ENCODE measurements around the gene ZDHHC22. TPM values are rescaled to one million over a fixed set of nuclear protein-coding genes. Genes with fewer than 3 reads are reported as not detected.

The ZDHHC22 gene
- total RNA-seq, 1 experiment from 2014 or later, result not detected

DNA sequence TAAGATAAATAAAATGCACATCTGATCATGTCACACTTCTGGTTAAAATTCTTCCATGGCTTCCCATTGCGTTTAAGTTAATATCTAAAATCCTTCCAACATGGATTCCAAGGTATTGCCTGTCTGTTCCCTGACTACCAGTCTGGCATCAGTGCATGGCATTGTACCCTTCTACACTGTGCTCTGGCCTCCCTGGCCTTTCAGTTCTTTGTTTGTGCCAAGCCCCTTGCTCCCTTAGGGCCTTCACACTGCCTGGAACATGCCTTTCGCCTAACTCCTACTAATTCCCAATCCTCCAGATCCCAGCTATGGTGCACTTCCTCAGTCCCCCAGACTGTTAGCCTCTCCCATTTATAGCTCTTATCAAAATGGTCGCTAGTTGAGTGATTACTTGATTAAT lies 37.2 kb downstream of the ZDHHC22 start:
- no peak for DNase-seq (ENCODE audit: low read depth)

DNA sequence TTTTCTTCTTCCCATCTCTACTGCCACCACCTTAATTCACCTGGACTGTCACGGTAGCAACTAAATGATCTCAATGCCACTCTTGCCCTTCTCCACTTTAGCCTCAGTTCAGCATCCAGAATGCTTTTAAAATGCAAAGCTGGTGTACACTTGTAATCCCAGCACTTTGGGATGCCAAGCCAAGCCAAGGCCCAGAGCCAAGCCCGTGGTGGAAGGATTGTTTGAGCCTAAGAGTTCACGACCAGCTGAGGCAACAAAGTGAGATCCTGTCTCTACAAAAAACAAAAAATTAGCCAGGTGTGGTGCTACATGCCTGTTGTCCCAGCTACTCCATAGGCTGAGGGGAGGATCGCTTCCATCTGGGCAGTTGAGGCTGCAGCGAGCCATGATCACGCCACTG lies 37.6 kb downstream of the ZDHHC22 start:
- no peak for DNase-seq (ENCODE audit: low read depth)

DNA sequence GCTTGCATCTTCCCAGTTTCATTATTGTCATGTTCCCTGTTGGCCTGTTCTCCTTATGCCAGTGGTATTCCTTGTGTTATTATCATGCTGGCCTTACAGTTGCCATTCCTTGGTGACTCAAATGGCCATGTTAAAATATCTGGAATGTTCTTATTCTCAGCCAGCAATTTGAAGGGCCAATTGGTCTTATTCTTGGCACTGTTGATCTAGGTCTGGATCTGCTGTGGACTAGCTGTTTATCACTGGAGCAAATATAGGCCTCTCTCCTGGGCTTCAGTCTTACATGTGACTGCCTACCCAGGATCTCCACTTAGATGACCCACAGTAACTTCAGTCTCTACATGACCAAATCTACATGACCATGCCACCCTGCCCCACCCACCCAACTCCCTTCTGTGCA lies 38.1 kb downstream of the ZDHHC22 start:
- DNase-seq (ENCODE audit: low read depth), result no peak

DNA sequence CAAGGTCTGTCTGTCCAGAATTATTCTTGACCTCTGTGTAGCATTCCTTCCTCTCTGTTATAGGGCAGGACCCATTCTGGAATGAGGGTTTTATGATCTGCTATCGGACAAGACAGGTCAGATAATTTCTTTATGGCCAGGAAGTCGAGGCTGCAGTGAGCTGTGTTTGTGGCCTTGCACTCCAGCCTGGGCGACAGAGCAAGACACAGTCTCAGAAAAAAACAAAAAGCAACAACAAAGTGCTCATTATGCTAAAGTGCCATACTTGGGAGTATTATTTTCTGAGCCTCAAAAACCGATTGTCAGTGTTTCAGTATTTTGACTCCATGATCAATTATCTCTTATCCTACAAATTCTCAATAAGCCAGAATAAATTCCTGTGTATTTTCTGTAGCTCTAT lies 39.4 kb downstream of the ZDHHC22 start:
- no peak for DNase-seq (ENCODE audit: low read depth)

DNA sequence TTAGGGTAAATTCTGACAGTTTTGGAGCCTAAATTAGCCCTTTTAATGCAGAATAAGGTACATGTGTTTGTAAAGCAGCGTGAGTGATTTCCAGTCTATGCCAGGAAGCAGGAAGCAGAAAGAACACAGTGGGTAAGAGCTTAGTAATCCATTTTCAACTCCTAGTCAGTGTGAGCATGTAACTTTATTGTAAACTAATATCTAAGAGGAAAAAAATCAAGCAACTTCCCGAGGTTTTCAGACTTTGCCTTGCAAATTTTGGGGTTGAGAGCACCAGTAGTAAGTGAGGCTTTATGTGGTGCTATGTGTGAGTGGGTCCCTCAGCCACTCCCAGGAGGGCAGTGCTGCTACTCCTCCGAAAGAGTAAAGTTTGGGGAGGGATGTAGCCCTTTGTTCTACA lies 40.6 kb downstream of the ZDHHC22 start:
- DNase-seq (ENCODE audit: low read depth), result no peak

DNA sequence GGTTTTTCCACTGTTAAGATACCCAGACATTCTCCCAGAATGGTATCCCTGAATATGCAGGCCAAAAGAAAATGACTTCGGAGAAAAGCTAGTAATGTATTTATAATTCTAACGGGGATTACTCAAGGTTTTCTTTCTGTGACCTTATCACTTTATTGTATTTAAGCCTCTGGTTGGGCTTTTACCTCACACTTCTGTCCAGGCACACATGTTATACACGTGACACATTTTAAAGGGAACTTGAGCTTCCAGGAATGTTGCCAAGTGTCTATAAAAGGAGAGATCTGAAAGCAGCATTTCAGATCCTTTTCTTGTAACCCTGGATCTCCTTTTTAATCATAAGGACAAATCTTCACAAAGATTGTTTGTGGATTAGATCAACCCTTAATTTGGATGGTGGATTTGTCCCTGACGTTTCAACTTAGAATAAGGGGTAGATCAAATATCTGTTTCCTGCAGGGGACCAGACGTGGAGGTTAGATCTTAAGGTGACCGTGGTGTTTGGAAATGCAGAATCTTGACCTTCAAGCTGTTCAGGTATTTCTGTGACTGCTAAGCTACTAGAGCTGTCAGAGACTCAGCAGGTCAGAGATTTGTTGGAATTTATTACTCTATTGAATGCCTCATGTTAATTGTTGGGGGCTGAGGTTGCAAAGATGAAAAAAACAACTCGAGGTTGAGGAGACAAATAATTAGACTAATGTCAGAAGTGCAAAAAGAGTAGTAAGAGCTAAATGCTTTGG lies 42.0 kb downstream of the ZDHHC22 start:
- DNase-seq (ENCODE audit: low read depth), result peak; percentile 49

DNA sequence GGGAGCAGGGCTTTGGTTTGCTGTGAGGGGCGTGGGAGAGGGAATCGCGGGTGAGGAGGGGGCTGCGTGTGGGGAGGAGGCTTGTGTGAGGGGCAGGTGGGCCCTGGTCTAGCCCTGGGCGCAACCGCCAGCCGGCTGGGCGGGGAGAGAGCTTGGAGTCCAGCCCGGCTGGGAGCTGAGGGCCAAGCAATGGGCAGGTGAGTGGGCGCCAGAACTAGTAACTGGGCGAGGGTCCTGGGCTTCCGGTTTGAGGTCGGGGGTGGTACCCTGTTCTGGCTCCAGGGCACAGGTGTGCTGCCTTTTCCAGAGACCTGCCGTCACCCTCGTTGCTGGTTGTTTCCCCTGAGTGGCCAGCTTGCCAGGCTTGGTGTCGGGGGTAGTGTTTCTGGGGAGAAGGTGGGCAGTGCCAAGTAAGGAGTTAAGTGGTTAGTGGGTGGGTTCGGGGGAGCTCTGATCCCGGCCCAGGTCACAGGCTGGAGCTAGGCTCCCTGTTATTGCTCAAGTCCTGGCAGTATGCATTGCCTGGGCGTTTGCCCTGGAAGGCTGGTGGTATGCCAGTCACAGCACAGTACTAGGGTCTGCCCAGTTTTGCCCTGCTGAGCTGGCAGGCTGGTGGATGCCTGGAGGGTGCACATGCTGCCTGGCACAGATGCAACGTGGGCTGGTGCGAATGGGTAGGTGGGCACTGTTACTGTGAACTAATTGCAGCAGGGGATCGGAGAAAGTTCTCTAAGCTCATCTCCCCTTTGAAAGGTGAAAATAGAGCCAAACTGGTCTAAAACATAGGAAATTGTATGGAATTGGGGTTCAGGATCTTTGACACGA lies 42.9 kb downstream of the ZDHHC22 start:
- DNase-seq (ENCODE audit: low read depth), result peak; percentile 47

DNA sequence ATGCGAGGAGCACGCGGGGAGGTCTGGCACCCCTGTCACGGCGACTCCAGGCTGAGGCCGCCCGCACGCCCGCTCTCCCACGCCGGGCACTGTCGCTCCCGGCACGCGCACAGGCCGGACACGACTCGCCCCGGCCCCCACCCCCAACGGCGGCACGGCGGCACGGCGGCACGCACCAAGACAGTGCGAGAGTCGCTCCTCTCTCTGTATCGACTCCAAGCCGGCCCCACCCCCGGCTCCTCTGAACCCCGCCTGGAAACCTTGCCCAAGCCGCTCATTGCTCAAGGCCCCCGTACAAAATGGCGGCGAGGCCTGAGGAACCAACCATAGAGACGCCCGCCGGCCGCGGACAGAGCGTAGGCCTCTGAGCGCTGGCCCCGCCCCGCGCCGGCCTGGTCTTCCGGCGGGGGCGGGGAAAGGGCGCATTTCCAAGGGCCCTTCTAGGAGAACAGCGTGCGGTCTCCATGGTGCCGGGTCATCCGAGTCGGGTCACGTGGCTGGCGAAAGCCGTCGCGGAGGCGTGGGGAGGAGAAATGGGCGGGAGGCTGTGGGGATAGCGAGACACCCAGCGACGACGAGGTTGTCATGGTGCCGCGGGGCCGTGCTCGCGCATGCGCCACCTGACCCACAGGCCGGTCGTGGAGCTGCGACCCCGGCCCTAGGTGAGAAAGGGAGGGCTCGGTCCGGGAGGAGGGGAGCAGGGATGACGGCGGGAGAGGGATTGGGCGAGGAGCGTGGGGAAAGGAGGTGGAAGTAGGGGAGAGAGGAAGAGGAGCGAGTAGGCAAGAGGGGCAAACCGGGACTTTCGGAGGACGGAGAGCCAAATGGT lies 43.7 kb downstream of the ZDHHC22 start, which contains the start of gene CIPC:
Gene CIPC, plus strand, starts transcription at position 559 of the 829 bp plus-strand sequence. CDS start 7,451 bp downstream, outside the sequence.
- peak; percentile 100 for DNase-seq (ENCODE audit: low read depth)

DNA sequence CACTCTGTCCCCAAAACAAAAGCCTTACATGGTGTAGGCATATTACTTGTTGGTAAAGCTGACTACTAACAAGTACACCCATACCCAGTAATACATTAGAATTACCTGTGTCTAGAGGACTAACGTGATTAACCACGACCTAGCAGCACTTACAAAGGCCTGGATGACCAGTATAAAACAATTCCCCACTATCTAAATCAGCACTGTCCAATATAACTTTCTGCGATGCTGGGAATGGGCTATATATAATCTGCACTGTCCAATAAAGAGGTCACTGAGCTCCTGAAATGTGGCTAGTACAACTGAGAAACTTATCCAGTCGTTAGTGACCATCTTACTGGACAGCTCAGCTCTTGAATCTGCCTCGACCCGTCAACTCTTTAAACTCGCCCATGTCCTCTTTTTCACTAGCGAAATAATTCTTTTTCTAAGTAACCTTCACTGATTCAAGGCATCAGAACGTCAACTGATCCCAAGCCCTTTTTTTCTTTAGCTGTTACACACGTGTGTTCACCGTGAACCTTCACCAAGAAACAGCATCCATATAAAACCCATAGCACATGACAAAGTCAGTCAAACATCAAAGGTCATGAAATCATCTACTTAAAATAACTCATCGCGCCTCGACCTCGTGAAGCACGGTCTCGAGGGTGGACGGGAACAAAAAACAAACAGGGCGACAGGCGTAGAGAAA lies 44.4 kb downstream of the ZDHHC22 start:
- no peak for DNase-seq (ENCODE audit: low read depth)

DNA sequence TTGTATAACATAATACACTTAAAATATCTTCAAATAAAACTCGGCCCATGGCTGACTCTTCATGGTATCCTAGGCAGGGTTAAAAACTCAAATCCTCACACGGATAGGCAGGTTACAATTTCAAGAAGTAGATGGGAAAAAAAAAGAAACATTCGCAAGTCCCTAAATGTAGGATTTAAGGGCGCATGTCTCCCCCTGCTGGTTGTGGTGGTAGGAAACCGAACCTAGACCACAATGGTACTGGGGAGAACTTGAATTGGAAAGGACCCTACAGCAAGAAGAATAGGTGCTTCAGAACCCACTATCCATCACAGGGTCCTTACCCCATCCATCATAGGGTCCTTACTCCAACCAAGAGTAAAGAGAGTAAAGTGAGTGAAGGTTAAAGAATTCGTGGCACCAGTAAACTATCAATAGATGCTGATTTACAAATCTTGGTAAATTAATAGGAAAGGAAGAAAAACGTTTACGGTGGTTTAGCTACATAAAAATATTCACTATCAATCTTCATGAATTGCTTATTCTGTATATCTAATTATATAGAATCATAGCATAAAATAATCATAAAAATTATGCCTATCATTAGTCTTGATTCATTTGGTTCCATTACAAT lies 46.8 kb downstream of the ZDHHC22 start:
- peak; percentile 85 for DNase-seq (ENCODE audit: low read depth)

DNA sequence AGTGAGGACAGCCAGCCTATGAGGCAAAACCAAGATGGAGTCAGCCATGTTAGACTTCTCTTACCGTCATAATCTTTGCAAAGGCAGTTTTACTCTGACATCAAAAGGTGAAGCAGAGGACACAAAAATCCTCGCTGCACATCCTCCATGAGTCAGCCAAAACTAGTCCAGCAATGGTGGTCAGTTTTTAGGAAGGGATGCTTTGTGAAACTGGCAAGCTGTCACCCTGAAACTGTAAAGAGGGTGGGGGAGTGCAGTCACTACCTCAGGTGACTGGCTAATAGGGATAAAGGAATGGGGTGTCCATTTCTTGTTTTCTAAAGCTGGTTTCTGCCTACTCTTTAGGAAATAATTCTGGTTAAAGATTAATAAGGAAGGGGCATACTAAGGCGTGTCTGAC lies 48.9 kb downstream of the ZDHHC22 start:
- no peak for DNase-seq (ENCODE audit: low read depth)

DNA sequence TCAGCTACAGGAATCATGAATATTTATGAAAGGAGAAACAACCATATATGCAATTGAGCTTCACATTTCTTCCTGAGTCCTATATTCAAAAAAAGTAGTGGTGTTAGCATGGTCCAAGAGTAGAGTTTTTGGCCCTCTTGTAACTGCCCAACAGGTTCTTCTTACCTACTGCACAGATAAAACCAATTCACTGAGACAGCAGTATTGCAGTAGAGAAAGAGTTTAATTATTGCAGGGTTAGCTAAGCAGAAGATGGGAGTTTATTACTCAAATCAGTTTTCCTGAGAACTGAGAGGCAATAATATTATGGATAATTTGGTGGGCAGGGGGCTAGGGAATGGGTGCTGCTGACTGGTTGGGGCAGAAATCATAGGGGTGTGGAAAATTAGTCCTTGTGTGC lies 50.1 kb downstream of the ZDHHC22 start:
- no peak for DNase-seq (ENCODE audit: low read depth)

DNA sequence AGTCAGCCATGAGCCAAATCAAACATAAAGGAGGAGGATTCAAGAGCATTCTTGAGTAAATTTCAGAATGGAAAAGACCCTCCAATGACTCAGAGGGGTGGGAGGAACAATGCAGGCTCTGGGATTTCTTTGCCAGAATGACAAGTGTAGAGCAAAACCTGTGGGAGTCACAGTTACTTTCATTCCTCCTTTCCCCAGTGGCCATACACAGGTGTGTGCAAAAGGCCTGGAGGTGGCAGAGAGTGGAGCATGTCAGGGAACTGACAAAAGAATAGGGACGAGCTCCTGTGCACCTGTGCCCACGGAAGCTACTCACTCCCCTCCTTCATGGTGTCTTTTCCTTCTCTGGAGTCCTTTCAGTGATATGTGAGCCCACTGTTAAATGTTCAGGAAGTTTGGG lies 52.9 kb downstream of the ZDHHC22 start:
- DNase-seq (ENCODE audit: low read depth), result no peak

DNA sequence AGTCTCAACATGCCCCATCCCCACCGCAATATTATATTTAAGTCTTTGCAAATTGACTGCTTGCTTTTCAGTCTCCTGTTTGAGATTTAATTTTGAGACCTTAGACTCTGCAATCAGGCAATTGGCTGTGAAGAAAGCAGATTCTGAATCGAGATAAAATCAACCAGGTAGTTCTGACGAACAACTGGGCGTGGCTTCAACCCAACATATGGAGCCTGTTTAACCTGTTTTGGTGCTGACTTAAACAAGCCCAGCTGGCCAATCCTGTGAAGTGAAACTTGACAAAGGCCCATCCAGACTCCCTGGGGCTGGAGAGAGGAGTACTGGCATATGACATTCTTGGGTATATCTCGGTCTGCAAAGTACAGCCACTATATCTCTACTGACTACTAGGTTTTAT lies 53.4 kb downstream of the ZDHHC22 start:
- DNase-seq (ENCODE audit: low read depth), result no peak

DNA sequence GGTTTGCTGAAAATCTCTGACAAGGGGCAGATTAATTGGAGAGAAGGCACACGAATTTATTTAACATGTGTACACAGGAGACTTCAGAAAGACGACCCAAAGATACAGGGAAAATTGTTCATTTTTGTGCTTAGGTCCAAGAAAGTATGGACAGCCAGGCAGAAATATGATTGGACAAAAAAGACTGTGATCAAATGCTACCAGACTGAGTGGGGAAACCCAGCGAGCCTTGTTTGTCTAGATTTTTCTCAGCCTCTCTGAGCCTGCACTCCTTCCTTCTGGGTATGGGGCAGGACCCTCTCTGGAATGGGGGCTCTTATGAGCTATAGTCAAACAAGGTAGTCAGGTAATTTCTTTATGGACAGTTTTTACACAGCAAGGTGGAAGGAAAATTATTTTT lies 54.0 kb downstream of the ZDHHC22 start:
- no peak for DNase-seq (ENCODE audit: low read depth)

DNA sequence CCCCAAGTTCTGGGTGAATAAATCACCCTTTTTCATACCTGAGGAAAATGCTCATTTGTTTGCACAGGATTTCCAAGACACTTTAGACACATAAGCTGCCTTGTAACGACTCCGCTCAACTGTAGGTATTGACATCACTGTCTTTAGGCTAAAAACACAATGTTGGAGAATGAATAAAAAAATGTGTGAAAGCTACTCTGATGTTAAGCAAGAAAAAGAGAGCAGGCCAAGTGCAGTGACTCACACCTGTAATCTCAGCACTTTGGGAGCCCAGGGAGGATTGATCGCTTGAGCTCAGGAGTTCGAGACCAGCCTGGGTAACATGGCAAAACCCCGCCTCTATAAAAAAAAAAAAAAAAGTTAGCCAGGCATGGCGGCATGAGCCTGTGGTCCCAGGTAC lies 54.6 kb downstream of the ZDHHC22 start:
- DNase-seq (ENCODE audit: low read depth), result no peak

DNA sequence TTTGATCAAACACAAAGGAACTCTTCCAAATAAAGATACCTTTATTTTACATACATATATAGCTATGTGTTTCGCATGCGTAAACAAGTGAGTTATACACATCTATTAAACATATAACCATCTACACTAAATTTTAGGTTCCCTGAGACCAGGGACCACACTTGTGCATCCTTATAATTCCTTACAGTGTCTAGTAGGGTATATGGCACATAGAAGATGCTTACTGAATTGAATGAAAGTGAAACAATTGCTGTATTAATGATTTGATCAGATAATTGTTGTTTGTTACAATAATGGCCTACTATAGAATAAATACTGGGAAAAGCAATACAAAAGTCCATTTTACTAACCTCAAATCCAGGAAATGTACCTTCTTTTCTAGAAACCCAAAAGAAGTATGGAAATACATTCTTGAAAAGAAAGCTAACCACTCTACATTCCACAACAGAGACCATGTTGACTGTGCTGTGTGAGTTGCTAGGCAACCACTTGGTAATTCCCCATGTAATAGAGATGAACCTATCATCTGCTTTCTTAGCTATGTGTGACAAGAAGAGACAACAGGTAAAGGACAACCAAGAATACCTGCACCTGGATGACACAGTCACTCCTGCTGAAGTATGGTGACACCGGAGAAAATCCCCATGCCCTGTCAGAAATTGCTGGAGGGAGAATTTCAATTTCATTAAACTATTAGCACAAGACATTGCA lies 55.4 kb downstream of the ZDHHC22 start:
- DNase-seq (ENCODE audit: low read depth), result peak; percentile 37

DNA sequence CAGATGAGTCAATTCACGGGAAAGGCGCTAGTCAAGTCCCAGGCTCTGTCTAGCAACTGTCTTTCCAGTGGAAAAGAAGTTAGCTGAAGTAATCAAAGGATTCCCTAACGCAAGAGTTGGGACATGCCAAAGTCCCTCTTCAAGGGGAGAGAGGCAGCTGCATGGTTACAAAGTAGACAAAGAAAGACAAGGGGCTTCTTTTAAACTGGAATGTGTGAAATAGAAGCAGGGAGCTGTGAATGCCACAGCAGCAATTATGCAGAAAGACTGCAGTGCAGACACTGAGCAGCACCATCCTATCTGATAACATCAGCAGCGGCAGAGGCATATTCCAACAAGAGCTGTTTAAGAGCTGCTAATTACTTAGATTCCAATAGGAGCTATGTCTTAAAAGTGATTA lies 56.1 kb downstream of the ZDHHC22 start:
- DNase-seq (ENCODE audit: low read depth), result no peak

DNA sequence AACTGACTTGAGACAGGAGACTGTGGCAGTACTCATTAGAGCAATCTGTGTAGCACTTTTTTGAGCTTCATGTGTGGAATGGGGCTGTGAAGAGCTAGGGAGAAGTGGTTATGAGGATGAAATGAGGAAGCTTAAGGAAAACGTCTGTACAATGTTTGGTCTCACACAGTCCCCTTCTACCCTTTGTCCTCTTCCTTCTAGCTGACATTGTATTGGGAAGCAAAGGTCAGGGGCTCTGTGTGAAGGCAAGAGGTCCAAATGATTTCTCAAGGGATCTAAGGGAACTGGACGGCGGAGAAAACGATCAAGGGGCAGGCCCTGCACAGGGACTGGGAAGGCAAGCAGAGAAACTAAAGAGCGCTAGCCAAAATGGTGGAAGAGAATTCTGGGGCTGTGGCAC lies 56.6 kb downstream of the ZDHHC22 start:
- no peak for DNase-seq (ENCODE audit: low read depth)

DNA sequence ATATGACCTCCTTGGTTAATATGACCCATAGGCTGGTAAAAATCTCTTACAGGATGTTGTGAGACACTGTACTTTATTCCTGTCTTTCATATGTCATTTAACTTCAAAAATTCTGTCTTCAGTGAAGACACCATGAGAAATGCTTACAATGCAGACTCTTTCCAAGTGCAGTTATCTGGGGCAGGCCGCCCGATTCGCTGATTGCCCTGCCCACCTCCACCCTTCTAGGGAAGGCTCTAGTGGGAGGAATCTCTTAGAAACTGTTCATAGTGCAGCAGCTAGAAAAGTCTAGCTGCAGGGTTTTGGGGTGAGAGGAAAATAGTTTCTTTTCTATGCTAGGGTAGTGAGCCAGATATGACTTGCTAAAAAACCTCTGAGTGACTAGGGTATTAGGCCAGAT lies 58.5 kb downstream of the ZDHHC22 start:
- DNase-seq (ENCODE audit: low read depth), result no peak

DNA sequence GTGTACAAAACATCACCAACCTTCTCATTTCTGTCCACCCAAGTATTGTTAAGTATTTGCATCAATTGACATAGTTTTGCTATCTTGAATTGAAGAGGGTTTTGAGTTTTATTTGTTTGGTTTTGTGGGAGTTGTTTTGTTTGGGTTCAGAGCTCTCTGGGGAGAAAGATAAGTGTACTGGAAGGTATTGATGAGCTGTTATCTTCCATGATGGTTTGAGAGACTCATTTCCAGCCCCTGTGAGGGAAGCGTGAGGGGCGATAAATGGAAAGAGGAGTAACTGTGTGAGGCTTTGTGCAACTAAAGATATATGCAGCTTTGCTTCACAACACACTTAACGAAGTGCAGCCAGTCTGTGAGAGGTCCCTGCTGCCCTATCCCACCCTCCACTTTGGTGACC lies 59.2 kb downstream of the ZDHHC22 start:
- DNase-seq (ENCODE audit: low read depth), result no peak
